ENCODE results near the gene TMEM50B.
"Not testable (repeated sequence)": the region's sequence is repeated elsewhere in the genome, so short reads cannot be mapped to it uniquely, and the experiment has no call there.

Gene TMEM50B

GRCh38 chr21:33478182-33478581 lies 1.6 kb downstream of the TMEM50B start:
- DNase-seq (ENCODE audit: low read depth in 3 of 3): no peak

- no peak for DNase-seq (ENCODE audit: low read depth in 3 of 3)
Observed at GRCh38 chr21:33477066-33477465, 2.7 kb downstream of the TMEM50B start.

- no peak for DNase-seq (ENCODE audit: low read depth in 3 of 3)
Observed at GRCh38 chr21:33473344-33473743, 6.4 kb downstream of the TMEM50B start.

- no peak for DNase-seq (ENCODE audit: low read depth in 3 of 3)
Observed at GRCh38 chr21:33470701-33471100, 9.1 kb downstream of the TMEM50B start.

- DNase-seq (ENCODE audit: low read depth in 3 of 3): not testable (repeated sequence)
Observed at GRCh38 chr21:33469183-33469582, 10.6 kb downstream of the TMEM50B start.

- no peak for DNase-seq (ENCODE audit: low read depth in 3 of 3)
Observed at GRCh38 chr21:33461538-33462250, 18.1 kb downstream of the TMEM50B start.

GRCh38 chr21:33458861-33459260 lies 20.9 kb downstream of the TMEM50B start:
- DNase-seq (ENCODE audit: low read depth in 3 of 3): no peak

GRCh38 chr21:33455686-33456446 lies 23.9 kb downstream of the TMEM50B start:
- no peak for DNase-seq (ENCODE audit: low read depth in 3 of 3)

- no peak for DNase-seq (ENCODE audit: low read depth in 3 of 3)
Observed at GRCh38 chr21:33452362-33452761, 27.4 kb downstream of the TMEM50B start.

GRCh38 chr21:33451634-33452071 lies 28.1 kb downstream of the TMEM50B start:
- no peak for DNase-seq (ENCODE audit: low read depth in 3 of 3)

- DNase-seq (ENCODE audit: low read depth in 3 of 3): no peak
Observed at GRCh38 chr21:33449616-33450015, 30.2 kb downstream of the TMEM50B start.

- DNase-seq (ENCODE audit: low read depth in 3 of 3): not testable (repeated sequence)
Observed at GRCh38 chr21:33446620-33447019, 33.2 kb downstream of the TMEM50B start.

- no peak for DNase-seq (ENCODE audit: low read depth in 3 of 3)
Observed at GRCh38 chr21:33444499-33444898, 35.3 kb downstream of the TMEM50B start.

- DNase-seq (ENCODE audit: low read depth in 3 of 3): no peak
Observed at GRCh38 chr21:33443194-33443593, 36.6 kb downstream of the TMEM50B start.

GRCh38 chr21:33441489-33442477 lies 38.0 kb downstream of the TMEM50B start:
- DNase-seq (ENCODE audit: low read depth in 3 of 3): no peak

- no peak for DNase-seq (ENCODE audit: low read depth in 3 of 3)
Observed at GRCh38 chr21:33437140-33437539, 42.6 kb downstream of the TMEM50B start.

GRCh38 chr21:33434770-33435360 lies 44.9 kb downstream of the TMEM50B start:
- DNase-seq (ENCODE audit: low read depth in 3 of 3): peak in 2 of 3 experiments; percentile 16

- no peak for DNase-seq (ENCODE audit: low read depth in 3 of 3)
Observed at GRCh38 chr21:33433425-33434114, 46.2 kb downstream of the TMEM50B start.

GRCh38 chr21:33433001-33433400 lies 46.8 kb downstream of the TMEM50B start:
- DNase-seq (ENCODE audit: low read depth in 3 of 3): no peak

- DNase-seq (ENCODE audit: low read depth in 3 of 3): no peak
Observed at GRCh38 chr21:33432496-33432895, 47.3 kb downstream of the TMEM50B start.

- no peak for DNase-seq (ENCODE audit: low read depth in 3 of 3)
Observed at GRCh38 chr21:33430858-33431257, 48.9 kb downstream of the TMEM50B start.
